ENCODE measurements around the gene IGF2.

GRCh38 chr11:2187280-2187707, 48.1 kb upstream of the IGF2 start:
- TF ChIP-seq CTCF (IDR thresholded peaks at IDR 0.05) (no peak), EZH2 (IDR thresholded peaks at IDR 0.05; ENCODE audit: borderline replicate concordance, insufficient read depth, low read depth, low read length, poor library complexity, severe bottlenecking) (no peak)

Measured in B cell (primary cell).